Measurements from ENCODE around the gene MCHR1. TPM values are rescaled to one million over a fixed set of nuclear protein-coding genes. Genes with fewer than 3 reads are reported as not detected.
A peak's percentile ranks its signal among the peaks of the same experiment; 100 is the strongest.

MCHR1 gene
- total and polyA plus RNA-seq, 3 donors from 2014 or later: 0.42 to 0.62 (median 0.47) TPM

- intact Hi-C loops (cut with DNase I; ENCODE audit: low total_unique reads): no loop called here
- no peak overlapping the region for H3K4me3 ChIP-seq
- no peaks in the 10 kb centered on the region for H3K36me3 ChIP-seq (ENCODE audit: low read depth, missing control alignments)
- TF ChIP-seq, protein P1, sequence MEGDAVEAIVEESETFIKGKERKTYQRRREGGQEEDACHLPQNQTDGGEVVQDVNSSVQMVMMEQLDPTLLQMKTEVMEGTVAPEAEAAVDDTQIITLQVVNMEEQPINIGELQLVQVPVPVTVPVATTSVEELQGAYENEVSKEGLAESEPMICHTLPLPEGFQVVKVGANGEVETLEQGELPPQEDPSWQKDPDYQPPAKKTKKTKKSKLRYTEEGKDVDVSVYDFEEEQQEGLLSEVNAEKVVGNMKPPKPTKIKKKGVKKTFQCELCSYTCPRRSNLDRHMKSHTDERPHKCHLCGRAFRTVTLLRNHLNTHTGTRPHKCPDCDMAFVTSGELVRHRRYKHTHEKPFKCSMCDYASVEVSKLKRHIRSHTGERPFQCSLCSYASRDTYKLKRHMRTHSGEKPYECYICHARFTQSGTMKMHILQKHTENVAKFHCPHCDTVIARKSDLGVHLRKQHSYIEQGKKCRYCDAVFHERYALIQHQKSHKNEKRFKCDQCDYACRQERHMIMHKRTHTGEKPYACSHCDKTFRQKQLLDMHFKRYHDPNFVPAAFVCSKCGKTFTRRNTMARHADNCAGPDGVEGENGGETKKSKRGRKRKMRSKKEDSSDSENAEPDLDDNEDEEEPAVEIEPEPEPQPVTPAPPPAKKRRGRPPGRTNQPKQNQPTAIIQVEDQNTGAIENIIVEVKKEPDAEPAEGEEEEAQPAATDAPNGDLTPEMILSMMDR (IDR thresholded peaks at IDR 0.05): no peak
- no peak for TF ChIP-seq POLR2A (IDR thresholded peaks at IDR 0.05)
- H3K27ac ChIP-seq: no peak overlapping the region
- DNase-seq: no peak
- peaks cover 14% of the 10 kb centered on the region for H3K4me1 ChIP-seq
- no peaks in the 10 kb centered on the region for H3K27me3 ChIP-seq
- WGBS, 2 donors: 71 to 77% methylated on average over 17 of the region's 17 CpGs
- no peaks in the 10 kb centered on the region for H3K9me3 ChIP-seq
Observed at GRCh38 chr22:40638261-40638660, 41.0 kb upstream of the MCHR1 start.

- intact Hi-C loops (cut with DNase I; ENCODE audit: low total_unique reads): loop anchor here (5.0 to 10.0 kb wide), 2 partner anchors 116 to 204 kb away; no protein-coding TSS in a partner anchor
- Histone ChIP-seq H3K4me1 (peaks cover 7% of the 10 kb centered on the region), H3K36me3 (ENCODE audit: low read depth, missing control alignments) (no peaks in the 10 kb centered on the region), H3K27ac (no peak overlapping the region), H3K4me3 (no peak overlapping the region), H3K27me3 (no peaks in the 10 kb centered on the region), H3K9me3 (no peaks in the 10 kb centered on the region)
- no peak for DNase-seq
- 92 to 95% methylated on average over 5 to 6 of the region's 6 CpGs for WGBS, 2 donors
- TF ChIP-seq, protein P1 (IDR thresholded peaks at IDR 0.05): no peak
- no peak for TF ChIP-seq POLR2A (IDR thresholded peaks at IDR 0.05)
Observed at GRCh38 chr22:40641269-40641668, 38.0 kb upstream of the MCHR1 start.

- Histone ChIP-seq H3K27me3 (no peaks in the 10 kb centered on the region), H3K4me1 (peaks cover 7% of the 10 kb centered on the region), H3K9me3 (no peaks in the 10 kb centered on the region), H3K4me3 (no peak overlapping the region), H3K36me3 (ENCODE audit: low read depth, missing control alignments) (no peaks in the 10 kb centered on the region), H3K27ac (no peak overlapping the region)
- TF ChIP-seq, protein P1 (IDR thresholded peaks at IDR 0.05): no peak
- TF ChIP-seq POLR2A (IDR thresholded peaks at IDR 0.05): no peak
- WGBS, 2 donors: 90 to 94% methylated on average over 4 of the region's 4 CpGs
- intact Hi-C loops (cut with DNase I; ENCODE audit: low total_unique reads): loop anchor here (5.0 to 10.0 kb wide), 2 partner anchors 118 to 205 kb away; no protein-coding TSS in a partner anchor
- no peak for DNase-seq
Observed at GRCh38 chr22:40642316-40642715, 37.0 kb upstream of the MCHR1 start.

GRCh38 chr22:40645579-40646197, 33.6 kb upstream of the MCHR1 start:
- Histone ChIP-seq H3K4me3 (no peak overlapping the region), H3K27me3 (no peaks in the 10 kb centered on the region), H3K9me3 (no peaks in the 10 kb centered on the region), H3K36me3 (ENCODE audit: low read depth, missing control alignments) (no peaks in the 10 kb centered on the region), H3K4me1 (no peaks in the 10 kb centered on the region), H3K27ac (peak overlapping the region in 1 of 2 donors; percentile 80)
- intact Hi-C loops (cut with DNase I; ENCODE audit: low total_unique reads): loop anchor here (10.0 kb wide), 1 partner anchor 121 kb away; no protein-coding TSS in a partner anchor
- DNase-seq: no peak
- TF ChIP-seq, protein P1 (IDR thresholded peaks at IDR 0.05): no peak
- TF ChIP-seq POLR2A (IDR thresholded peaks at IDR 0.05): no peak
- WGBS, 2 donors: 73 to 80% methylated on average over 4 of the region's 4 CpGs

DNA sequence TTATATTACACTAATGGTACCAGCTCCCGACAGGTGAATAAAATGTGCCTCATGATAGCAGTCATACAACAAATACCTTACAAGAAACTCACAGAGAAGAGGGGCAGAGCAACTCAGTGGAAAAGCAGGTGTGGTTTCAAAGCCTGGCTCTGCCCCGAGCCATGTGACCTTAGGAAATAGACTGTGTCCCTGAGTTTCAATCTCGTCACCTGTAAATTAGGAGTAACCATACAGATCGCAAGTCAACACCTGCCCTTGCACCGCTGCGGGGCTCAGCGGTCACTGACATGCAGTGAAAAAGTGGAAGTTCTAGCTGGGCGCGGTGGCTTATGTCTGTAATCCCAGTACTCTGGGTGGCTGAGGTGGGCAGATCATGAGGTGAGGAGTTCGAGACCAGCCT, 30.9 kb upstream of the MCHR1 start:
- WGBS, 2 donors: 95 to 97% methylated on average over 6 to 10 of the region's 10 CpGs
- no peak overlapping the region for H3K4me3 ChIP-seq
- H3K9me3 ChIP-seq: no peaks in the 10 kb centered on the region
- DNase-seq: no peak
- intact Hi-C loops (cut with DNase I; ENCODE audit: low total_unique reads): loop anchor here (10.0 kb wide), 1 partner anchor 124 kb away; no protein-coding TSS in a partner anchor
- no peaks in the 10 kb centered on the region for H3K36me3 ChIP-seq (ENCODE audit: low read depth, missing control alignments)
- no peak overlapping the region for H3K27ac ChIP-seq
- no peaks in the 10 kb centered on the region for H3K27me3 ChIP-seq
- H3K4me1 ChIP-seq: peaks cover 16% of the 10 kb centered on the region
- no peak for TF ChIP-seq POLR2A (IDR thresholded peaks at IDR 0.05)
- TF ChIP-seq, protein P1 (IDR thresholded peaks at IDR 0.05): no peak
